Measurements from ENCODE around the gene ARGLU1.

GRCh38 chr13:106520251-106521054 lies 47.5 kb downstream of the ARGLU1 start:
- TF ChIP-seq EWSR1 (IDR thresholded peaks at IDR 0.05; ENCODE audit: borderline replicate concordance, low read depth, partially characterized antibody) (no peak), USF2 (CRISPR knock-in tag; IDR thresholded peaks at IDR 0.05) (no peak), GABPA (tag; conservative IDR thresholded peaks at IDR 0.05; ENCODE audit: low read depth) (no peak), CTCF (IDR thresholded peaks at IDR 0.05 in 2 of 3, conservative IDR thresholded peaks at IDR 0.05 in 1 of 3; ENCODE audit: insufficient read depth in 2 of 3, low read depth in 1 of 3, low read length in 3 of 3) (no peak; a peak in 1 of 6 replicates), E2F6 (IDR thresholded peaks at IDR 0.05; ENCODE audit: borderline replicate concordance in 1 of 2, extremely low read depth in 1 of 2, insufficient read depth in 1 of 2, insufficient read length in 1 of 2, low read depth in 1 of 2, low read length in 1 of 2, poor library complexity in 1 of 2, severe bottlenecking in 1 of 2) (no peak)
